Measurements from ENCODE around the gene PSAPL1. TPM values are rescaled to one million over a fixed set of nuclear protein-coding genes. Genes with fewer than 3 reads are reported as not detected.

PSAPL1 gene
- total RNA-seq, 1 experiment from 2014 or later: not detected

DNA sequence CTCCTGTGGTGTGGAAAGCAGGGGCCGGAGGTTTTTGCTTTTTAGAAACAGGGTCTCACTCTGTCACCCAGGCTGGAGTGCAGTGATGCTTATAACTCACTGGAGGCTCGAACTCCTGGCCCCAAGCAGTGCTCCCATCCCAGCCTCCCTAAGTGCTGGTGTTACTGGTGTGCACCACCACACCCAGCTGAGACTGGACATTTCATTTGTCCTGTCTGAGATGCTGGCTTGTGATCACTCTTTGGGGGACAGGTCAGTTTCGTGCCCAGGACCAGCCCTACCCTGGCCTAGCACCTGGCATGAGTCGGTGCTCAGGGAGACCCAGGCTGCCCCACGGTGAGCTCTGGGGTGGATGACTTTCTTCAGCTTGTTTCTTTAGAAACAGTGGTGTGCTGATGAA lies 11.3 kb downstream of the PSAPL1 start:
- H3K36me3 Mint-ChIP-seq: peaks cover under 1% of the 10 kb centered on the region; the same call in 1 of the 2 replicates
- ChIA-PET POLR2A (no interaction called here), CTCF (interaction anchor here (1.1 to 1.6 kb wide), 2 partner anchors 88 to 227 kb away, joined by 3 to 4 read pairs; no protein-coding TSS in a partner anchor)
- DNase-seq (ENCODE audit: low spot score) (no peak), ATAC-seq (no peak)
- peaks cover 12% of the 10 kb centered on the region for H3K27me3 Mint-ChIP-seq (ENCODE audit: low read depth)
- H3K27ac Mint-ChIP-seq: no peak overlapping the region
- H3K4me3 Mint-ChIP-seq: no peak overlapping the region
- TF ChIP-seq, protein P1, sequence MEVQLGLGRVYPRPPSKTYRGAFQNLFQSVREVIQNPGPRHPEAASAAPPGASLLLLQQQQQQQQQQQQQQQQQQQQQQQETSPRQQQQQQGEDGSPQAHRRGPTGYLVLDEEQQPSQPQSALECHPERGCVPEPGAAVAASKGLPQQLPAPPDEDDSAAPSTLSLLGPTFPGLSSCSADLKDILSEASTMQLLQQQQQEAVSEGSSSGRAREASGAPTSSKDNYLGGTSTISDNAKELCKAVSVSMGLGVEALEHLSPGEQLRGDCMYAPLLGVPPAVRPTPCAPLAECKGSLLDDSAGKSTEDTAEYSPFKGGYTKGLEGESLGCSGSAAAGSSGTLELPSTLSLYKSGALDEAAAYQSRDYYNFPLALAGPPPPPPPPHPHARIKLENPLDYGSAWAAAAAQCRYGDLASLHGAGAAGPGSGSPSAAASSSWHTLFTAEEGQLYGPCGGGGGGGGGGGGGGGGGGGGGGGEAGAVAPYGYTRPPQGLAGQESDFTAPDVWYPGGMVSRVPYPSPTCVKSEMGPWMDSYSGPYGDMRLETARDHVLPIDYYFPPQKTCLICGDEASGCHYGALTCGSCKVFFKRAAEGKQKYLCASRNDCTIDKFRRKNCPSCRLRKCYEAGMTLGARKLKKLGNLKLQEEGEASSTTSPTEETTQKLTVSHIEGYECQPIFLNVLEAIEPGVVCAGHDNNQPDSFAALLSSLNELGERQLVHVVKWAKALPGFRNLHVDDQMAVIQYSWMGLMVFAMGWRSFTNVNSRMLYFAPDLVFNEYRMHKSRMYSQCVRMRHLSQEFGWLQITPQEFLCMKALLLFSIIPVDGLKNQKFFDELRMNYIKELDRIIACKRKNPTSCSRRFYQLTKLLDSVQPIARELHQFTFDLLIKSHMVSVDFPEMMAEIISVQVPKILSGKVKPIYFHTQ (CRISPR knock-in tag; IDR thresholded peaks at IDR 0.05): no peak
- TF ChIP-seq, protein P2, sequence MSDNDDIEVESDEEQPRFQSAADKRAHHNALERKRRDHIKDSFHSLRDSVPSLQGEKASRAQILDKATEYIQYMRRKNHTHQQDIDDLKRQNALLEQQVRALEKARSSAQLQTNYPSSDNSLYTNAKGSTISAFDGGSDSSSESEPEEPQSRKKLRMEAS (CRISPR knock-in tag; IDR thresholded peaks at IDR 0.05): no peak
- TF ChIP-seq, protein P3, sequence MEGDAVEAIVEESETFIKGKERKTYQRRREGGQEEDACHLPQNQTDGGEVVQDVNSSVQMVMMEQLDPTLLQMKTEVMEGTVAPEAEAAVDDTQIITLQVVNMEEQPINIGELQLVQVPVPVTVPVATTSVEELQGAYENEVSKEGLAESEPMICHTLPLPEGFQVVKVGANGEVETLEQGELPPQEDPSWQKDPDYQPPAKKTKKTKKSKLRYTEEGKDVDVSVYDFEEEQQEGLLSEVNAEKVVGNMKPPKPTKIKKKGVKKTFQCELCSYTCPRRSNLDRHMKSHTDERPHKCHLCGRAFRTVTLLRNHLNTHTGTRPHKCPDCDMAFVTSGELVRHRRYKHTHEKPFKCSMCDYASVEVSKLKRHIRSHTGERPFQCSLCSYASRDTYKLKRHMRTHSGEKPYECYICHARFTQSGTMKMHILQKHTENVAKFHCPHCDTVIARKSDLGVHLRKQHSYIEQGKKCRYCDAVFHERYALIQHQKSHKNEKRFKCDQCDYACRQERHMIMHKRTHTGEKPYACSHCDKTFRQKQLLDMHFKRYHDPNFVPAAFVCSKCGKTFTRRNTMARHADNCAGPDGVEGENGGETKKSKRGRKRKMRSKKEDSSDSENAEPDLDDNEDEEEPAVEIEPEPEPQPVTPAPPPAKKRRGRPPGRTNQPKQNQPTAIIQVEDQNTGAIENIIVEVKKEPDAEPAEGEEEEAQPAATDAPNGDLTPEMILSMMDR (IDR thresholded peaks at IDR 0.05): no peak
- TF ChIP-seq PRRX2 (CRISPR knock-in tag; IDR thresholded peaks at IDR 0.05) (no peak), ZBTB21 (CRISPR knock-in tag; IDR thresholded peaks at IDR 0.05; ENCODE audit: borderline replicate concordance) (no peak), OVOL2 (CRISPR knock-in tag; IDR thresholded peaks at IDR 0.05; ENCODE audit: borderline replicate concordance) (no peak), NFYB (CRISPR knock-in tag; conservative IDR thresholded peaks at IDR 0.05; ENCODE audit: low read depth) (no peak)
- TF ChIP-seq, protein P4, sequence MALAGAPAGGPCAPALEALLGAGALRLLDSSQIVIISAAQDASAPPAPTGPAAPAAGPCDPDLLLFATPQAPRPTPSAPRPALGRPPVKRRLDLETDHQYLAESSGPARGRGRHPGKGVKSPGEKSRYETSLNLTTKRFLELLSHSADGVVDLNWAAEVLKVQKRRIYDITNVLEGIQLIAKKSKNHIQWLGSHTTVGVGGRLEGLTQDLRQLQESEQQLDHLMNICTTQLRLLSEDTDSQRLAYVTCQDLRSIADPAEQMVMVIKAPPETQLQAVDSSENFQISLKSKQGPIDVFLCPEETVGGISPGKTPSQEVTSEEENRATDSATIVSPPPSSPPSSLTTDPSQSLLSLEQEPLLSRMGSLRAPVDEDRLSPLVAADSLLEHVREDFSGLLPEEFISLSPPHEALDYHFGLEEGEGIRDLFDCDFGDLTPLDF (CRISPR knock-in tag; IDR thresholded peaks at IDR 0.05): no peak
- H3K9me3 Mint-ChIP-seq: peaks cover 6% of the 10 kb centered on the region
- H3K4me1 Mint-ChIP-seq: peaks cover 14% of the 10 kb centered on the region

DNA sequence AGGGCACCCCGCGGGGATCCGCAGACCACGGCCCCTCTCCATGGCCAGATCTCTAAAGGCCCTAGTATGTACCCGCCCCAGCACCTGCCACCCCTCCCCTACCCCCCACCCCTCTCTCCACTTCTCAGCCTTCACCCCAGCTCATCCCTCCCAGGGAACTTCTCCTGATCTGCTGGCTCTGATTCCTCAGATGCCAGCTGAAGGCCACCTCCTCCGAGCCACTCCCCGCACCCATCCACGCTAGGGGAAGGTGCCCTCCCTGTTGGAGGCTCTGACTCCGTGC lies 11.9 kb downstream of the PSAPL1 start:
- no peak for DNase-seq (ENCODE audit: low spot score)
- Mint-ChIP-seq H3K36me3 (peaks cover 6% of the 10 kb centered on the region), H3K27me3 (ENCODE audit: low read depth) (peaks cover 18% of the 10 kb centered on the region), H3K27ac (no peak overlapping the region), H3K9me3 (peaks cover 11% of the 10 kb centered on the region), H3K4me1 (peaks cover 8% of the 10 kb centered on the region), H3K4me3 (no peak overlapping the region)
- ChIA-PET CTCF (interaction anchor here (1.6 kb wide), 1 partner anchor 228 kb away, joined by 3 read pairs; no protein-coding TSS in a partner anchor), POLR2A (no interaction called here)
- no peak for ATAC-seq
- TF ChIP-seq CBFB (CRISPR knock-in tag; IDR thresholded peaks at IDR 0.05; ENCODE audit: low read depth) (no peak), ZNF396 (CRISPR knock-in tag; IDR thresholded peaks at IDR 0.05; ENCODE audit: borderline replicate concordance) (no peak), FOXP1 (CRISPR knock-in tag; IDR thresholded peaks at IDR 0.05; ENCODE audit: borderline replicate concordance) (no peak)
- TF ChIP-seq, protein P5, sequence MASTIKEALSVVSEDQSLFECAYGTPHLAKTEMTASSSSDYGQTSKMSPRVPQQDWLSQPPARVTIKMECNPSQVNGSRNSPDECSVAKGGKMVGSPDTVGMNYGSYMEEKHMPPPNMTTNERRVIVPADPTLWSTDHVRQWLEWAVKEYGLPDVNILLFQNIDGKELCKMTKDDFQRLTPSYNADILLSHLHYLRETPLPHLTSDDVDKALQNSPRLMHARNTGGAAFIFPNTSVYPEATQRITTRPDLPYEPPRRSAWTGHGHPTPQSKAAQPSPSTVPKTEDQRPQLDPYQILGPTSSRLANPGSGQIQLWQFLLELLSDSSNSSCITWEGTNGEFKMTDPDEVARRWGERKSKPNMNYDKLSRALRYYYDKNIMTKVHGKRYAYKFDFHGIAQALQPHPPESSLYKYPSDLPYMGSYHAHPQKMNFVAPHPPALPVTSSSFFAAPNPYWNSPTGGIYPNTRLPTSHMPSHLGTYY (CRISPR knock-in tag; IDR thresholded peaks at IDR 0.05): no peak

DNA sequence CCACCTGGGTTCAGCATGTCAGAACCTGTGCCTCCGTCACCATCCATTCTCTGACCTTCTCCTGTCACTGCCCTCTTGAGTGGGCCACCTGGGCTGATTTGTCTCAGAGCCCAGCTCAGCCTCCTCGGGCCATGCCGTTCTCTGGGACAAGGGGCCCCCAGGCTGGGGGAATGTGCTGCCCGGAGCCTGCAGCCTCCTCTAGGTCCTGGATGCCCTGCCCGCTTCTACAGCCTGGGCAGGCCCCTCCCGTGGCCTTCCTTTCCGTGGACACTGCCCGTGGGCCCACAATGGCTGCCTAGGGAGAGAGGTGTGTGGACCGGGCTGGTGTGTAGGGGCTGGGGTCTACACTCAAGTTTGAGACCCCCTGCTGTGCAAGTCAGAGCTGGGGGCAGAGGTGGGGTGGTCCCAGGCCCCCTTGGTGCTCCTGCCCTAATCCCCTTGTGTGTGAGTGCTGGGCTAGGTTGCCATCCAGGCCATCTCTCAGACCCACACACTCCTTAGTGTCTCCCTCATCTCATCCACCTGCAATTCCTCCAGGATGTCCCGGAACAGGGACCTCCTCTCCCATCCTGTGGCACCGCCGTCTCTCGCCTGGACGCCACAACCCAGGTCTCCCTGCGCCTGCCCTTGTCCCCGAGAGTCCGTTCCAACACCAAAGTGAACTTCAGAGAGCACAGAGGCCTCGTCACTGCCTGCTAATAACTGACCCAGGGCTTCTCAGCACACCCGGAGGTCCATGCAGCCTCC lies 12.4 kb downstream of the PSAPL1 start:
- ATAC-seq (no peak), DNase-seq (ENCODE audit: low spot score) (peak; percentile 7)
- Mint-ChIP-seq H3K4me1 (peaks cover 5% of the 10 kb centered on the region), H3K27ac (no peak overlapping the region), H3K27me3 (ENCODE audit: low read depth) (peaks cover 23% of the 10 kb centered on the region), H3K36me3 (peaks cover 6% of the 10 kb centered on the region), H3K4me3 (no peak overlapping the region), H3K9me3 (peaks cover 11% of the 10 kb centered on the region)
- ChIA-PET CTCF (interaction anchor here (1.6 kb wide), 1 partner anchor 228 kb away, joined by 3 read pairs; no protein-coding TSS in a partner anchor), POLR2A (no interaction called here)
- TF ChIP-seq GRHL2 (CRISPR knock-in tag; IDR thresholded peaks at IDR 0.05; ENCODE audit: insufficient replicate concordance, severe bottlenecking) (no peak), CREM (CRISPR knock-in tag; IDR thresholded peaks at IDR 0.05) (no peak)
- TF ChIP-seq, protein P6, sequence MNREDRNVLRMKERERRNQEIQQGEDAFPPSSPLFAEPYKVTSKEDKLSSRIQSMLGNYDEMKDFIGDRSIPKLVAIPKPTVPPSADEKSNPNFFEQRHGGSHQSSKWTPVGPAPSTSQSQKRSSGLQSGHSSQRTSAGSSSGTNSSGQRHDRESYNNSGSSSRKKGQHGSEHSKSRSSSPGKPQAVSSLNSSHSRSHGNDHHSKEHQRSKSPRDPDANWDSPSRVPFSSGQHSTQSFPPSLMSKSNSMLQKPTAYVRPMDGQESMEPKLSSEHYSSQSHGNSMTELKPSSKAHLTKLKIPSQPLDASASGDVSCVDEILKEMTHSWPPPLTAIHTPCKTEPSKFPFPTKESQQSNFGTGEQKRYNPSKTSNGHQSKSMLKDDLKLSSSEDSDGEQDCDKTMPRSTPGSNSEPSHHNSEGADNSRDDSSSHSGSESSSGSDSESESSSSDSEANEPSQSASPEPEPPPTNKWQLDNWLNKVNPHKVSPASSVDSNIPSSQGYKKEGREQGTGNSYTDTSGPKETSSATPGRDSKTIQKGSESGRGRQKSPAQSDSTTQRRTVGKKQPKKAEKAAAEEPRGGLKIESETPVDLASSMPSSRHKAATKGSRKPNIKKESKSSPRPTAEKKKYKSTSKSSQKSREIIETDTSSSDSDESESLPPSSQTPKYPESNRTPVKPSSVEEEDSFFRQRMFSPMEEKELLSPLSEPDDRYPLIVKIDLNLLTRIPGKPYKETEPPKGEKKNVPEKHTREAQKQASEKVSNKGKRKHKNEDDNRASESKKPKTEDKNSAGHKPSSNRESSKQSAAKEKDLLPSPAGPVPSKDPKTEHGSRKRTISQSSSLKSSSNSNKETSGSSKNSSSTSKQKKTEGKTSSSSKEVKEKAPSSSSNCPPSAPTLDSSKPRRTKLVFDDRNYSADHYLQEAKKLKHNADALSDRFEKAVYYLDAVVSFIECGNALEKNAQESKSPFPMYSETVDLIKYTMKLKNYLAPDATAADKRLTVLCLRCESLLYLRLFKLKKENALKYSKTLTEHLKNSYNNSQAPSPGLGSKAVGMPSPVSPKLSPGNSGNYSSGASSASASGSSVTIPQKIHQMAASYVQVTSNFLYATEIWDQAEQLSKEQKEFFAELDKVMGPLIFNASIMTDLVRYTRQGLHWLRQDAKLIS (CRISPR knock-in tag; IDR thresholded peaks at IDR 0.05; ENCODE audit: borderline replicate concordance): no peak
- TF ChIP-seq, protein P7, sequence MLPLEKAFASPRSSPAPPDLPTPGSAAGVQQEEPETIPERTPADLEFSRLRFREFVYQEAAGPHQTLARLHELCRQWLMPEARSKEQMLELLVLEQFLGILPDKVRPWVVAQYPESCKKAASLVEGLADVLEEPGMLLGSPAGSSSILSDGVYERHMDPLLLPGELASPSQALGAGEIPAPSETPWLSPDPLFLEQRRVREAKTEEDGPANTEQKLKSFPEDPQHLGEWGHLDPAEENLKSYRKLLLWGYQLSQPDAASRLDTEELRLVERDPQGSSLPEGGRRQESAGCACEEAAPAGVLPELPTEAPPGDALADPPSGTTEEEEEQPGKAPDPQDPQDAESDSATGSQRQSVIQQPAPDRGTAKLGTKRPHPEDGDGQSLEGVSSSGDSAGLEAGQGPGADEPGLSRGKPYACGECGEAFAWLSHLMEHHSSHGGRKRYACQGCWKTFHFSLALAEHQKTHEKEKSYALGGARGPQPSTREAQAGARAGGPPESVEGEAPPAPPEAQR (CRISPR knock-in tag; IDR thresholded peaks at IDR 0.05): no peak
- TF ChIP-seq, protein P8, sequence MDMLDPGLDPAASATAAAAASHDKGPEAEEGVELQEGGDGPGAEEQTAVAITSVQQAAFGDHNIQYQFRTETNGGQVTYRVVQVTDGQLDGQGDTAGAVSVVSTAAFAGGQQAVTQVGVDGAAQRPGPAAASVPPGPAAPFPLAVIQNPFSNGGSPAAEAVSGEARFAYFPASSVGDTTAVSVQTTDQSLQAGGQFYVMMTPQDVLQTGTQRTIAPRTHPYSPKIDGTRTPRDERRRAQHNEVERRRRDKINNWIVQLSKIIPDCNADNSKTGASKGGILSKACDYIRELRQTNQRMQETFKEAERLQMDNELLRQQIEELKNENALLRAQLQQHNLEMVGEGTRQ (CRISPR knock-in tag; IDR thresholded peaks at IDR 0.05): no peak
